ENCODE results near the gene AGER. TPM values are rescaled to one million over a fixed set of nuclear protein-coding genes. Genes with fewer than 3 reads are reported as not detected.
"Not testable (repeated sequence)": the region's sequence is repeated elsewhere in the genome, so short reads cannot be mapped to it uniquely, and the experiment has no call there.

The AGER gene
- total and polyA plus RNA-seq, 8 donors = 68.0 to 616 (median 93.8) TPM

DNA sequence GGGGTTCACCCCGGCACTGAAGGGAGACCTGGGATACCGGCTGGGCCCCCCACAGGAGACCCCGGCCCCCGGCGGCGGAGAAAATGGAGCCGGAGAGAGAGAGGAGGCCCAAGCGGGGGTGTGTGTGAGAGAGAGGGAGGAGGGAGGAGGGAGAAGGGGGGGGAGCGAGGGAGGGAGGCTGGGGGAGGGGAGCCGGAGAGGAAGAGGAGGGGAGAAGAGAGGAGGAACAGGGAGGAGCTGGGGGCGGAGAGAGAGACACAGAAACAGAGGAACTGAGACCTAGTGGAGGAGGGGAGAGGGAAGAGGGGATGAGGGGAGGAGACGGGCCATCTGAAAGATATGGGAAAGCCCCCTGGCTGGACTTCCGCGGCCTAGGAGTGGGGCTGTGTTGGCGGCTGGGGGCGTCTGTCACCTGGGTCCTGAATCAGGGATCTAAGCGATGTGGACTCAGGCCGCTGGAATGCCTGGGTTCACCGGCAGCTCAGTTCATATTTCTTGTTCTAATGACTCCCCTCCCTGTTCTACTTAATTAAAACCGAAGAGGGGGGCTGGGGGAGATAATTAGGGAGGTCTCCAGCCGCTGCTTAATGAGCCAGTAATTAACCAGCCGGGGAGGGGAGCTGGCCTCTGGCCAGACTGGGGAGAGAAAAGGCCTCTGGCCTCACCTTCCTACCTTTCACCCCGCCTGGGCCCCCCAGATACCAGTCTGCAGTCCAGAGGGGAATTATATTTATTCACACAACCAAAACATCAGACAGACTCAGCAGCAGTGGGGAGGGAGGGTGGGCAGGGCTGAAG lies 6.2 kb upstream of the AGER start, which contains the start of gene PBX2:
Gene PBX2 (minus strand): TSS at position 149 of the 798 bp plus-strand sequence. CDS start 287 bp downstream, outside the sequence.
- DNase-seq (peak; percentile 89 to 96 (median 94)), ATAC-seq (peak; percentile 80)
- intact Hi-C loops (cut with DNase I) = no loop called here
- Histone ChIP-seq H3K4me1 (peaks cover 17 to 88% of the 10 kb centered on the region in 2 donors), H3K4me3 (peak within 1 kb of the TSS; percentile 67 to 78), H3K27ac (peak within 1 kb of the TSS; percentile 95 to 100), H3K27me3 (no peaks in the 10 kb centered on the region), H3K9me3 (no peaks in the 10 kb centered on the region), H3K36me3 (peaks cover 0 to 28% of the 10 kb centered on the region in 2 donors)
- TF ChIP-seq CTCF (IDR thresholded peaks at IDR 0.05) = no peak

DNA sequence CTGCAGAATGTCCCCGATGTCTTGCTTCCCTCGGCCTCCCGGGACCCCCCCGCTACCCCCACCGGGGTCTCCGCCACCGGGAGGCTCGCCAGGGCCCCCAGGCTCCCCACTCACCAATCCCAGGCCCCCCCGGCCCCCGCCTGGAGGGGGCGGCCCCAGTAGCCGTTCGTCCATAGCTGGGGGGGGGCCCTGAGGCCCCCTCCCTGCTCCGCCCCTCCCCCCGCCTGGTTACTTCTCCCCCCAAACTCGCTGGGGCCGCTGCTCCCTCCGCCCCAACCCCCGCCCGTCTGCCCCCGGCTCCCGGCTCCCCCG lies 5.6 kb upstream of the AGER start:
- ATAC-seq (peak; percentile 0), DNase-seq (no peak)
- no peak for TF ChIP-seq CTCF (IDR thresholded peaks at IDR 0.05)
- H3K27ac ChIP-seq = peak overlapping the region; percentile 95 to 100
- H3K27me3 ChIP-seq = no peaks in the 10 kb centered on the region
- H3K9me3 ChIP-seq = no peaks in the 10 kb centered on the region
- H3K36me3 ChIP-seq = peaks cover 0 to 28% of the 10 kb centered on the region in 2 donors
- peak overlapping the region; percentile 67 to 78 for H3K4me3 ChIP-seq
- peaks cover 12 to 88% of the 10 kb centered on the region in 2 donors for H3K4me1 ChIP-seq
- intact Hi-C loops (cut with DNase I) = no loop called here

DNA sequence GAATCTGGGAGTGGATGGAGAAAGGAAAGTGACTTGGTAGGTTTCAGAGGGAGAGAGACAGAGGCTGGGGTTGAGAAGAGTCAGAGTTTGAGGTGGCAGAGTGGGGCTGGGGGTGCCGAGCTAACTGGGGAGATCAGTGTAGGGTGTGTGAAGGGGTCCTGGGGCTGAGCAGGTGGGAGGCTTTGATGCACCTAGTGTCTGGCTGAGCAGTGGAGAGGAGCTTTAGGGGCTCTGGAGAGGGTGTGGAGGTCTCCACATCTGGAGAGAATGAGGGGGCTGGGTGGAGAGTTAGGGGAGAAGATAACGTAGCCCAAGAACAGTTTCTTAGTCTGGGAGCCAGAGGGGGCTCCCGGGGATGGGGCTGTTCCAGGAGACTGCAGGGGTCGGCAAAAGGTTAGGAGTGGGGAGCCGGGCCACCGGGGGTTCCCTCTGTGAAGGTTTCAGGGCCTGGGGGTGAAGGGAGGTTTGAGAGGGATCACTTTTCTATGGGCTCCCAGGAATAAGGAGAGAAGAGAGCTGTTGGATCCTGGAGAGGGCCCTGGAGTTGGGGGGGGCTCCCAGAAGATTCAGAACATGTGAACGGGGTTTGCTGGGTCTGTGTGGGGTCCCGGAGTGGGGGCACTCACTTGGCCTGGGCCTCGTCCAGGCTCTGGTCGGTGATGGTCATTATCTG lies 5.2 kb upstream of the AGER start:
- intact Hi-C loops (cut with DNase I) = no loop called here
- DNase-seq = no peak
- H3K27me3 ChIP-seq = no peaks in the 10 kb centered on the region
- peak overlapping the region; percentile 95 to 100 for H3K27ac ChIP-seq
- peaks cover 0 to 28% of the 10 kb centered on the region in 2 donors for H3K36me3 ChIP-seq
- no peak for ATAC-seq
- peaks cover 11 to 88% of the 10 kb centered on the region in 2 donors for H3K4me1 ChIP-seq
- no peak for TF ChIP-seq CTCF (IDR thresholded peaks at IDR 0.05)
- H3K9me3 ChIP-seq = no peaks in the 10 kb centered on the region
- H3K4me3 ChIP-seq = peak overlapping the region; percentile 67 to 78

DNA sequence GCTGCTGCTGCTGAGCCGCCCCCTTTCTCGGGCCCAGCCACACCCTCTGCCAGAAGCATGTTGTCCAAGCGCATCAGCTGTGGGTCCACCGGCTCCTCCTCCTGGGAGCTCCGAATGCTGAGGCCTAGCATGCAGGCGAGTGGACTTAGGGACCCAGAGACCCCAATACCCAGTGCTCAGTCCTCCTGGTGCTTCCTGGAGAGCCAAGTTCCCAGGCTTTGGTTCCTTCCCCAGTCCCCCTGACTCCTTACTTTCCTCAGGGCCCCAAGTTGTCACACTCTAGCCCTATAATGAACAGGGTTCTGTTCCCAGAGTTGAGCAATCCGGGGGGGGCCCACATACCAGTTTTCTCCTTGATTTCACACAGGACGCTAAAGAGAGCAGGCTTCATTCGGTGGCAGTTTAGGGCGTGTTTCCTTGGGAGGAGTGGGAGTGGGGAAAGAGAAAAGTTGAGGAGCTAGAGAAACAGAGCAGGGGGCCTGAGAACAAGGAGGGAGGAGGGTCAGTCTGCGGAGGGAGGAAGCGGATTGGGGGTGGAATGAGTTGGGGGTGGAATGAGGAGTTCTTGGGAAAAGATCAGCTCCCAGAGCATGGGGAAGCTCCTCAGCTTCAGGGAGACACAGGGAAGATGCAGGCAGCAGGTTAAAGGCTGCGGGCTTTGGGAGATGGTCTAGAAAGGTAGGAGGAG lies 4.5 kb upstream of the AGER start:
- H3K36me3 ChIP-seq = peaks cover 0 to 28% of the 10 kb centered on the region in 2 donors
- H3K9me3 ChIP-seq = no peaks in the 10 kb centered on the region
- H3K4me1 ChIP-seq = peaks cover 16 to 88% of the 10 kb centered on the region in 2 donors
- peak overlapping the region; percentile 67 to 78 for H3K4me3 ChIP-seq
- peak overlapping the region; percentile 95 to 100 for H3K27ac ChIP-seq
- no peaks in the 10 kb centered on the region for H3K27me3 ChIP-seq
- DNase-seq (no peak), ATAC-seq (no peak)
- TF ChIP-seq CTCF (IDR thresholded peaks at IDR 0.05) = no peak
- intact Hi-C loops (cut with DNase I) = no loop called here

DNA sequence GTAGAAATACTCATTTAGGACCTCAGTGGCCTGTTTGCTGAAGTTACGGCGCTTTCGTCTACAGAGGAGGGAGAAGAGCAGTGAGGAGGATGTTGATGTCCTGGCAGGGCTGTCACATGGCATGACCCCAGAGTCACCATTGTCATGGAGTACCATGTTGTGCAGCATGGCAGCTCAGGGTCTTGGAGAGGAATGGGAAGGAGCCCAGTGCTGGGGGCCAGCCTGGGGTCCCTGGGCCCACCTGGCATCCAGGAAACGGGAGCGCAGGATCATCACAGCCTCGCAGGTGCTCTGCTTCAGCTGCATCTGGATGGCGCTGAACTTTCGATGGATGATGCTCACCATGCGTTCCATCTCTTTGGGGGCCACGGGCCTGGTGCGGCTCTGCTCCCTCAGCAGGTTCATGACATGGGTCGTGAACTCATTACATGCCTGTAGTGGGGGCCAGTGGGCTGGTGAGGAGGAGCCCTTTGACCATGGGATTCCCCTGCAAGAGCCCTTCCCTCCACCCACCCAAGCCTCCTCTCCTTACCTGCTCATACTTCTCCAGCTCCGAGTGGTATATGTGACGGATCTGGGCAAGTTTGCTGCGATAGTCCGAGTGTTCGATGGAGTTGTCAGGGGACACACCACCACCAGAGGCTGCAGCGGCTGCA lies 3.8 kb upstream of the AGER start:
- H3K27me3 ChIP-seq; DNase-seq; H3K9me3 ChIP-seq; ATAC-seq; intact Hi-C loops (cut with DNase I): not testable (repeated sequence)
- Histone ChIP-seq H3K4me1 (peaks cover 16 to 86% of the 10 kb centered on the region in 2 donors), H3K36me3 (peaks cover 0 to 33% of the 10 kb centered on the region in 2 donors), H3K4me3 (peak overlapping the region; percentile 67 to 78), H3K27ac (peak overlapping the region; percentile 95 to 100)
